IMR-90 (cell line): Measurements from ENCODE around the gene CERK. TPM values are rescaled to one million over a fixed set of nuclear protein-coding genes. Genes with fewer than 3 reads are reported as not detected.

Experiments
- ATAC-seq: fragments of 200-7000 bp; cut with Tn5 transposase; 2 replicates; pipeline ENCODE4 v1.9.1; 2020; ENCODE audit warnings: low read depth, mild to moderate bottlenecking, moderate library complexity
- BruUV-seq: library from RNA; stranded (reverse); fragments of 400-500 nt; replicated peaks from 2 replicates; lab custom pipeline; 2021; lab: Mats Ljungman, UMichigan
- CTCF ChIA-PET: fragments of 300-600 bp; formaldehyde crosslinking; extraction: SDS; loops from one replicate; lab custom pipeline; 2021; ENCODE audit warnings: antibody characterized with exemption; lab: Yijun Ruan, JAX
- POLR2A ChIA-PET: fragments of 300-600 bp; sonication (Branson Sonifier 250); formaldehyde crosslinking; loops from one replicate; lab custom pipeline; 2022; ENCODE audit warnings: antibody characterized with exemption; ENCODE audit not compliant: unreplicated experiment; lab: Charles Lee
- DNase-seq: peaks from one replicate; pipeline ENCODE4 v3.0.0; 2013
- H2AFZ ChIP-seq: replicated peaks from 2 replicates; pipeline ENCODE3; 2013; ENCODE audit warnings: low read length, mild to moderate bottlenecking; ENCODE audit not compliant: poor library complexity
- H2AK5ac ChIP-seq: 2 replicates; pipeline ENCODE4 v1.6.1; 2013; ENCODE audit warnings: low read depth, low read length, inconsistent platforms
- H2AK9ac ChIP-seq: replicated peaks from 2 replicates; pipeline ENCODE3; 2013; ENCODE audit warnings: mild to moderate bottlenecking, low read depth, low read length, moderate library complexity; ENCODE audit not compliant: poor library complexity
- H2BK120ac ChIP-seq: 2 replicates; pipeline ENCODE4 v1.6.1; 2013; ENCODE audit warnings: low read depth, low read length, inconsistent platforms
- H2BK15ac ChIP-seq: 3 replicates; pipeline ENCODE4 v1.6.1; 2013; ENCODE audit warnings: low read depth, low read length, inconsistent platforms
- H2BK20ac ChIP-seq: 2 replicates; pipeline ENCODE4 v1.6.1; 2013; ENCODE audit warnings: low read depth, mild to moderate bottlenecking, inconsistent platforms, low read length, moderate library complexity
- H2BK5ac ChIP-seq: 2 replicates; pipeline ENCODE4 v1.6.1; 2013; ENCODE audit warnings: mild to moderate bottlenecking, low read depth, low read length, inconsistent platforms; ENCODE audit not compliant: poor library complexity, severe bottlenecking
- H3K14ac ChIP-seq: replicated peaks from 2 replicates; pipeline ENCODE4 v1.6.1; 2013; ENCODE audit warnings: low read depth, low read length, inconsistent platforms
- H3K18ac ChIP-seq: 2 replicates; pipeline ENCODE4 v1.6.1; 2013; ENCODE audit warnings: low read depth, low read length, control low read depth
- H3K23ac ChIP-seq: 2 replicates; pipeline ENCODE4 v1.6.1; 2013; ENCODE audit warnings: low read depth, low read length, inconsistent platforms
- H3K27ac ChIP-seq: 2 replicates; pipeline ENCODE4 v1.5.1; 2013; ENCODE audit warnings: mild to moderate bottlenecking, control low read depth, low read length; ENCODE audit not compliant: insufficient read depth
- H3K27me3 ChIP-seq: 2 replicates; pipeline ENCODE4 v1.6.1; 2013; ENCODE audit warnings: low read length; ENCODE audit not compliant: control insufficient read depth, insufficient read depth
- H3K36me3 ChIP-seq: 2 replicates; pipeline ENCODE4 v1.6.1; 2013; ENCODE audit warnings: low read length, mixed read lengths; ENCODE audit not compliant: control insufficient read depth, insufficient read depth
- H3K4ac ChIP-seq: 2 replicates; pipeline ENCODE4 v1.6.1; 2013; ENCODE audit warnings: low read depth, low read length, inconsistent platforms
- H3K4me1 ChIP-seq: 2 replicates; pipeline ENCODE4 v1.6.1; 2013; ENCODE audit warnings: low read length, mixed read lengths; ENCODE audit not compliant: control insufficient read depth, insufficient read depth
- H3K4me2 ChIP-seq: 2 replicates; pipeline ENCODE4 v1.6.1; 2013; ENCODE audit warnings: low read depth, mild to moderate bottlenecking, control low read depth, low read length, moderate library complexity
- H3K4me3 ChIP-seq: 2 replicates; pipeline ENCODE4 v1.5.1; 2013; ENCODE audit warnings: low read depth, mild to moderate bottlenecking, control low read depth, low read length, moderate library complexity; ENCODE audit not compliant: insufficient read depth
- H3K56ac ChIP-seq: 2 replicates; pipeline ENCODE4 v1.6.1; 2013; ENCODE audit warnings: low read length, inconsistent platforms; ENCODE audit not compliant: insufficient read depth; ENCODE audit errors: extremely low read depth
- H3K79me1 ChIP-seq, 2 experiments: 2 replicates each; pipeline ENCODE4 v1.6.1; 2013; ENCODE audit warnings: low read length in 2 of 2, inconsistent platforms in 1 of 2, low read depth in 1 of 2
- H3K9ac ChIP-seq: 2 replicates; pipeline ENCODE4 v1.6.1; 2013; ENCODE audit warnings: low read depth, low read length, control low read depth
- H3K9me1 ChIP-seq: 2 replicates; pipeline ENCODE4 v1.6.1; 2013; ENCODE audit warnings: low read length, inconsistent platforms; ENCODE audit not compliant: insufficient read depth
- H3K9me3 ChIP-seq: 2 replicates; pipeline ENCODE4 v1.6.1; 2013; ENCODE audit warnings: low read length; ENCODE audit not compliant: control insufficient read depth, insufficient read depth
- H4K20me1 ChIP-seq: 2 replicates; pipeline ENCODE4 v1.6.1; 2013; ENCODE audit warnings: low read length, inconsistent platforms; ENCODE audit not compliant: insufficient read depth
- H4K5ac ChIP-seq: 2 replicates; pipeline ENCODE4 v1.6.1; 2013; ENCODE audit warnings: mild to moderate bottlenecking, low read depth, low read length, control low read depth
- H4K8ac ChIP-seq, 2 experiments: 2 replicates each; pipeline ENCODE4 v1.6.1; 2013; ENCODE audit warnings: low read depth in 2 of 2, low read length in 2 of 2, control low read depth in 1 of 2, inconsistent platforms in 1 of 2
- H4K91ac ChIP-seq: 2 replicates; pipeline ENCODE4 v1.6.1; 2013; ENCODE audit warnings: low read depth, low read length, inconsistent platforms; ENCODE audit not compliant: insufficient read depth
- MAZ ChIP-seq: IDR thresholded peaks from 2 replicates; pipeline ENCODE4 v1.6.1; 2012; ENCODE audit warnings: low read depth, mild to moderate bottlenecking, low read length, improper control_type of control experiment, moderate library complexity, borderline replicate concordance
- MXI1 ChIP-seq: IDR thresholded peaks from 2 replicates; pipeline ENCODE4 v1.6.1; 2012; ENCODE audit warnings: low read depth, mild to moderate bottlenecking, low read length, moderate library complexity, borderline replicate concordance
- POLR2A ChIP-seq: IDR thresholded peaks from 2 replicates; pipeline ENCODE4 v1.6.1; 2012; ENCODE audit warnings: mild to moderate bottlenecking, low read depth, low read length
- RCOR1 ChIP-seq: IDR thresholded peaks from 2 replicates; pipeline ENCODE4 v1.6.1; 2012; ENCODE audit warnings: mild to moderate bottlenecking, low read length, improper control_type of control experiment; ENCODE audit not compliant: insufficient replicate concordance
- RFX5 ChIP-seq: IDR thresholded peaks from 2 replicates; pipeline ENCODE4 v1.8.0; 2012; ENCODE audit warnings: low read depth, mild to moderate bottlenecking, low read length, moderate library complexity
- WGBS, 2 experiments: methylation state at CpG; one replicate each; pipeline versions ENCODE4 v1.1.5 to v1.1.7; 2013; ENCODE audit warnings: missing lambda C conversion rate in 2 of 2; ENCODE audit not compliant: insufficient read length in 1 of 2; ENCODE audit errors: extremely low coverage in 2 of 2; 5-methylcytosine and 5-hydroxymethylcytosine counted together
- dilution Hi-C: fragments of 300-500 bp; cut with HindIII; formaldehyde crosslinking; loops from one replicate; pipeline ENCODE4 v1.14.3; 2018; ENCODE audit warnings: low sequenced_read_pairs; ENCODE audit not compliant: unreplicated experiment
- in situ Hi-C: fragments of 300-500 bp; cut with MboI; formaldehyde crosslinking; loops from 3 replicates; pipeline ENCODE4 v1.14.3; 2019; ENCODE audit warnings: low sequenced_read_pairs, inconsistent platforms, mixed read lengths
- intact Hi-C: fragments of 100-400 bp; cut with micrococcal nuclease; formaldehyde crosslinking; loops from 2 replicates; pipeline ENCODE4 v1.10.0; 2022
- polyA plus RNA-seq, 3 experiments: library from polyadenylated mRNA; depleted of rRNA; stranded (reverse); fragments of >200 nt; gene quantifications; 2 replicates each; pipeline ENCODE4 v1.2.3, GENCODE V29; 2012; ENCODE audit warnings: low replicate concordance in 1 of 3
- total RNA-seq: library from RNA; depleted of rRNA; stranded (reverse); fragments of >200 nt; gene quantifications from 2 replicates; pipeline ENCODE4 v1.2.3, GENCODE V29; 2012

The CERK gene
- total and polyA plus RNA-seq, 2 of the 4 experiments (the other 2 are of a cell fraction), result 25.3 to 38.7 TPM

- peaks cover 52% of the 10 kb centered on the region for H4K20me1 ChIP-seq
- no peak overlapping the region for H2AFZ ChIP-seq
- H3K4me2 ChIP-seq, result no peak overlapping the region
- no peak overlapping the region for H3K4me3 ChIP-seq
- TF ChIP-seq MAZ, result no peak
- no peak for TF ChIP-seq POLR2A
- TF ChIP-seq MXI1, result no peak
- TF ChIP-seq RCOR1, result no peak
- no peak for TF ChIP-seq RFX5
- no peak overlapping the region for H2AK9ac ChIP-seq
- H3K79me1 ChIP-seq, result peaks cover 52 to 84% of the 10 kb centered on the region in 2 experiments
- H3K14ac ChIP-seq, result no peak overlapping the region
- H3K4me1 ChIP-seq, result peaks cover 3% of the 10 kb centered on the region; the same call in 1 of the 2 replicates
- H2BK5ac ChIP-seq, result no peak overlapping the region
- no peak overlapping the region for H2AK5ac ChIP-seq
- H3K36me3 ChIP-seq, result no peaks in the 10 kb centered on the region
- ChIA-PET CTCF (no interaction called here), POLR2A (no interaction called here)
- no peak overlapping the region for H3K18ac ChIP-seq
- dilution Hi-C loops, result no loop called here
- H3K9me1 ChIP-seq, result peaks cover 26% of the 10 kb centered on the region
- no TSS peak for BruUV-seq
- H4K5ac ChIP-seq, result no peak overlapping the region
- no peak overlapping the region for H2BK120ac ChIP-seq
- H4K91ac ChIP-seq, result no peak overlapping the region
- H3K9me3 ChIP-seq, result no peaks in the 10 kb centered on the region
- no peak overlapping the region for H2BK20ac ChIP-seq
- in situ Hi-C loops, result no loop called here
- no peaks in the 10 kb centered on the region for H3K27me3 ChIP-seq
- no peak overlapping the region for H3K27ac ChIP-seq
- no peak overlapping the region for H3K56ac ChIP-seq
- no peak overlapping the region for H3K23ac ChIP-seq
- no peak overlapping the region for H3K9ac ChIP-seq
- intact Hi-C loops, result no loop called here
- H4K8ac ChIP-seq, result no peak overlapping the region
- ATAC-seq (no peak), DNase-seq (no peak)
- H3K4ac ChIP-seq, result no peak overlapping the region
- WGBS, 2 experiments, result 95% methylated on average over 3 of the region's 9 CpGs; no CpG with 5 or more reads in 1 of the 2 experiments
- H2BK15ac ChIP-seq, result no peak overlapping the region
These were observed 41.6 kb upstream of the CERK start for GRCh38 chr22:46779651-46780050.
